ENCODE measurements around the gene FLAD1.

DNA sequence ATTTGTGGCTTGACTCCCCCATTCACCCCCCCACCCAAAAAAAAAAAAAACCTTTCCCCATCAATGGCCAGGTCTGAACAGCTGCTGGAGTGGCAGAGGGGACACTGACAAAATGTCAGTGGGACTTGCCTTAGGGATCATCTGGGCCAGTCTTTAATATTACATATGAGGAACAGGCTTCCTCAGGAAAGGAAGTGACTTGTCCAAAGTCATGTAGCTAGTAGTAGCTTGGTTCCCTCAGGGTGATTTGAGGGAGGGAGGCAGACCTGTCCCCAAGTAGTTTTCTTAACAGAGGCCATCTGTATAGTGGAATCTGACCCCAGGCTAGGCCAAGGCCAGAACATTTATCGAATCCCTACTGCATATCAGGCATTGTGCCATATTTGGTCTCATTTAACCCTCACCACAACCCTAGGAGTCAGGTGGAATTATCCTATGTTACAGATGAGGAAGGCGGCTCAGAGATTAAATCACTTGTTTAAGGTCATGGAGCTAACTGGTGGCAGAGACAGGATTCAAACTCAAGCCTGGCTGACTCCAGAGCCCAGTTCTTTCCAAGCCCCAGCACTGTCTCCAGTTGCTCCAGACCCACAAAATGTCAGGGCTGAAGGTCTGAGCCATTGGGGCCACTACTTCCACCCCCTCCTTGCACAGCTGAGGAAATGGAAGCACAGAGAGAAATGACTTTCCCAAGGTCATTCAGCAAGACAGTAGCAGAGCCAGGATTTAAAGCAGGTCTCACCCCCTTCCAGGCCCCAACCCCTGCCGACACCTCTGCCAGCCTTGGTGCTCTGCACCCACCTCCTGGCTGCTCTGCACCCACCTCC is 29.8 kb downstream of the FLAD1 start:
- TF ChIP-seq SMC3 (IDR thresholded peaks at IDR 0.05; ENCODE audit: low read depth, low read length) (no peak), POLR2A (IDR thresholded peaks at IDR 0.05; ENCODE audit: low read depth, low read length) (no peak), CEBPB (IDR thresholded peaks at IDR 0.05; ENCODE audit: low read depth, low read length) (no peak), RAD21 (IDR thresholded peaks at IDR 0.05; ENCODE audit: low read length) (no peak)
- TF ChIP-seq, protein P1, sequence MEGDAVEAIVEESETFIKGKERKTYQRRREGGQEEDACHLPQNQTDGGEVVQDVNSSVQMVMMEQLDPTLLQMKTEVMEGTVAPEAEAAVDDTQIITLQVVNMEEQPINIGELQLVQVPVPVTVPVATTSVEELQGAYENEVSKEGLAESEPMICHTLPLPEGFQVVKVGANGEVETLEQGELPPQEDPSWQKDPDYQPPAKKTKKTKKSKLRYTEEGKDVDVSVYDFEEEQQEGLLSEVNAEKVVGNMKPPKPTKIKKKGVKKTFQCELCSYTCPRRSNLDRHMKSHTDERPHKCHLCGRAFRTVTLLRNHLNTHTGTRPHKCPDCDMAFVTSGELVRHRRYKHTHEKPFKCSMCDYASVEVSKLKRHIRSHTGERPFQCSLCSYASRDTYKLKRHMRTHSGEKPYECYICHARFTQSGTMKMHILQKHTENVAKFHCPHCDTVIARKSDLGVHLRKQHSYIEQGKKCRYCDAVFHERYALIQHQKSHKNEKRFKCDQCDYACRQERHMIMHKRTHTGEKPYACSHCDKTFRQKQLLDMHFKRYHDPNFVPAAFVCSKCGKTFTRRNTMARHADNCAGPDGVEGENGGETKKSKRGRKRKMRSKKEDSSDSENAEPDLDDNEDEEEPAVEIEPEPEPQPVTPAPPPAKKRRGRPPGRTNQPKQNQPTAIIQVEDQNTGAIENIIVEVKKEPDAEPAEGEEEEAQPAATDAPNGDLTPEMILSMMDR (conservative IDR thresholded peaks at IDR 0.05; ENCODE audit: low read depth, low read length), result no peak
